ENCODE results near the gene OSBPL2. TPM values are rescaled to one million over a fixed set of nuclear protein-coding genes. Genes with fewer than 3 reads are reported as not detected.

Gene OSBPL2
- total and polyA plus RNA-seq, 2 donors (not counting 3 experiments of a cell fraction or from before 2014, with no cell fraction given) = 13.1 to 33.0 TPM

- Histone ChIP-seq H3K4me1 (ENCODE audit: control insufficient read depth, extremely low read depth, insufficient read depth, low read length) (no peaks in the 10 kb centered on the region), H3K27me3 (ENCODE audit: control insufficient read depth in 2 of 2, insufficient read depth in 2 of 2, low read length in 2 of 2) (no peaks in the 10 kb centered on the region), H3K79me2 (ENCODE audit: control insufficient read depth, insufficient read depth, low read length) (peaks cover 4% of the 10 kb centered on the region), H3K9ac (replicated peaks; ENCODE audit: extremely low read depth, insufficient read depth, low read length) (no peak overlapping the region), H3K36me3 (ENCODE audit: control insufficient read depth in 2 of 2, extremely low read depth in 1 of 2, insufficient read depth in 2 of 2, low read length in 2 of 2) (peaks cover 15 to 61% of the 10 kb centered on the region in 2 experiments), H3K4me3 (replicated peaks in 1 of 3; ENCODE audit: insufficient read depth in 1 of 3, low read depth in 1 of 3, low read length in 3 of 3) (no peak overlapping the region), H3K4me2 (ENCODE audit: insufficient read depth, low read length) (no peak overlapping the region), H2AFZ (ENCODE audit: low read depth, low read length) (no peak overlapping the region), H4K20me1 (replicated peaks; ENCODE audit: control insufficient read depth, extremely low read depth, insufficient read depth, low read length) (no peaks in the 10 kb centered on the region), H3K27ac (ENCODE audit: insufficient read depth, low read depth, low read length) (no peak overlapping the region), H3K9me3 (replicated peaks; ENCODE audit: control insufficient read depth, insufficient read depth, low read length) (no peaks in the 10 kb centered on the region), H3K9me1 (replicated peaks; ENCODE audit: control insufficient read depth, extremely low read depth, insufficient read depth, low read length) (no peaks in the 10 kb centered on the region)
- POLR2A ChIA-PET = no interaction called here
- no peak for DNase-seq (ENCODE audit: low read depth, low spot score)
- FAIRE-seq = no peak
- intact Hi-C loops (cut with micrococcal nuclease) (no loop called here), dilution Hi-C loops (cut with MboI; ENCODE audit: extremely low pct_ligation_motif_present, low sequenced_read_pairs) (no loop called here)
- TF ChIP-seq GATA2 (IDR thresholded peaks at IDR 0.05; ENCODE audit: insufficient read depth, insufficient read length, low read depth, low read length) = no peak
- TF ChIP-seq, protein P1, sequence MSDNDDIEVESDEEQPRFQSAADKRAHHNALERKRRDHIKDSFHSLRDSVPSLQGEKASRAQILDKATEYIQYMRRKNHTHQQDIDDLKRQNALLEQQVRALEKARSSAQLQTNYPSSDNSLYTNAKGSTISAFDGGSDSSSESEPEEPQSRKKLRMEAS (IDR thresholded peaks at IDR 0.05; ENCODE audit: insufficient read depth, insufficient read length) = no peak
- no peak for TF ChIP-seq POLR2A (IDR thresholded peaks at IDR 0.05; ENCODE audit: low read depth, low read length)
- no peak for TF ChIP-seq POLR2AphosphoS5 (IDR thresholded peaks at IDR 0.05; ENCODE audit: insufficient read depth, low read depth, low read length)
- no peak for TF ChIP-seq MYC (IDR thresholded peaks at IDR 0.05; ENCODE audit: low read depth, low read length)
- TF ChIP-seq, protein P2, sequence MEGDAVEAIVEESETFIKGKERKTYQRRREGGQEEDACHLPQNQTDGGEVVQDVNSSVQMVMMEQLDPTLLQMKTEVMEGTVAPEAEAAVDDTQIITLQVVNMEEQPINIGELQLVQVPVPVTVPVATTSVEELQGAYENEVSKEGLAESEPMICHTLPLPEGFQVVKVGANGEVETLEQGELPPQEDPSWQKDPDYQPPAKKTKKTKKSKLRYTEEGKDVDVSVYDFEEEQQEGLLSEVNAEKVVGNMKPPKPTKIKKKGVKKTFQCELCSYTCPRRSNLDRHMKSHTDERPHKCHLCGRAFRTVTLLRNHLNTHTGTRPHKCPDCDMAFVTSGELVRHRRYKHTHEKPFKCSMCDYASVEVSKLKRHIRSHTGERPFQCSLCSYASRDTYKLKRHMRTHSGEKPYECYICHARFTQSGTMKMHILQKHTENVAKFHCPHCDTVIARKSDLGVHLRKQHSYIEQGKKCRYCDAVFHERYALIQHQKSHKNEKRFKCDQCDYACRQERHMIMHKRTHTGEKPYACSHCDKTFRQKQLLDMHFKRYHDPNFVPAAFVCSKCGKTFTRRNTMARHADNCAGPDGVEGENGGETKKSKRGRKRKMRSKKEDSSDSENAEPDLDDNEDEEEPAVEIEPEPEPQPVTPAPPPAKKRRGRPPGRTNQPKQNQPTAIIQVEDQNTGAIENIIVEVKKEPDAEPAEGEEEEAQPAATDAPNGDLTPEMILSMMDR (IDR thresholded peaks at IDR 0.05; ENCODE audit: extremely low read depth in 1 of 2, insufficient read depth in 1 of 2, low read depth in 1 of 2, low read length in 2 of 2) = no peak
- no peak for TF ChIP-seq EZH2 (IDR thresholded peaks at IDR 0.05; ENCODE audit: borderline replicate concordance, low read depth, low read length, severe bottlenecking)
- TF ChIP-seq JUN (IDR thresholded peaks at IDR 0.05; ENCODE audit: borderline replicate concordance, insufficient read depth, insufficient read length, low read depth) = no peak
- BruUV-seq (replicated peaks) = no TSS peak
- CTCF ChIA-PET = interaction anchor here (1.2 to 1.7 kb wide), 2 partner anchors 60 to 67 kb away, joined by 4 to 5 read pairs; no protein-coding TSS in a partner anchor
Measured at GRCh38 chr20:62315773-62316172, 77.5 kb downstream of the OSBPL2 start.

All from endothelial cell of umbilical vein (primary cell).